Testis (tissue), 3 donors: ENCODE data around the gene HAPSTR1. TPM values are rescaled to one million over a fixed set of nuclear protein-coding genes. Genes with fewer than 3 reads are reported as not detected.
"Not testable (repeated sequence)": the region's sequence is repeated elsewhere in the genome, so short reads cannot be mapped to it uniquely, and the experiment has no call there.

ENCODE experiments used
- DNase-seq: peaks from one replicate; pipeline ENCODE4 v3.0.0-alpha.2; 2019
- H3K27ac ChIP-seq, 2 donors: fragments of 200-600 bp; sonication (generic); one replicate each; pipeline ENCODE4 v1.5.1; 2019
- H3K27me3 ChIP-seq: fragments of 200-600 bp; sonication (generic); one replicate; pipeline ENCODE4 v1.5.1; 2019
- H3K36me3 ChIP-seq: fragments of 200-600 bp; sonication (generic); one replicate; pipeline ENCODE4 v1.5.1; 2017; ENCODE audit warnings: low read depth; ENCODE audit errors: missing control alignments
- H3K4me1 ChIP-seq: fragments of 200-600 bp; sonication (generic); one replicate; pipeline ENCODE4 v1.5.1; 2019
- H3K4me3 ChIP-seq, 2 donors: fragments of 200-600 bp; sonication (generic); one replicate each; pipeline ENCODE4 v1.5.1; 2017 to 2019
- H3K9me3 ChIP-seq: fragments of 200-600 bp; sonication (generic); one replicate; pipeline ENCODE4 v1.5.1; 2017
- POLR2A ChIP-seq: fragments of 450-650 bp; IDR thresholded peaks from one replicate; pipeline ENCODE4 v1.6.1; 2017; ENCODE audit warnings: antibody characterized with exemption, mild to moderate bottlenecking, moderate library complexity
- WGBS, 2 donors: methylation state at CpG; one replicate each; pipeline ENCODE4 v1.1.5; 2018; 5-methylcytosine and 5-hydroxymethylcytosine counted together
- intact Hi-C: fragments of 100-400 bp; cut with DNase I; formaldehyde crosslinking; loops from one replicate; pipeline ENCODE4 v1.15.1; 2023; ENCODE audit warnings: low total_unique reads
- polyA plus RNA-seq: library from polyadenylated mRNA; stranded (reverse); fragments of 350-450 nt; fragmentation: Illumina TruSeq; extraction: RNeasy Lipid Tissue Mini Kit (QIAGEN cat#74804); gene quantifications from one replicate; pipeline ENCODE4 v1.2.3, GENCODE V29; 2014; ENCODE audit warnings: low read depth, low replicate concordance; ENCODE audit not compliant: insufficient read depth
- total RNA-seq, 2 donors: library from RNA; depleted of rRNA; stranded (reverse); fragments of >200 nt; gene quantifications; one replicate each; pipeline ENCODE4 v1.2.3, GENCODE V29; 2016
- TF ChIP-seq, protein P1 (sequence below), 3 experiments: fragments of 450-650 bp in 2 of 3; fragments of 200-600 bp in 1 of 3; sonication (generic) in 1 of 3; IDR thresholded peaks; one replicate each; pipeline ENCODE4 v1.5.1; 2016 to 2019; ENCODE audit warnings: antibody characterized with exemption in 3 of 3, mild to moderate bottlenecking in 2 of 3, moderate library complexity in 1 of 3

HAPSTR1 gene
- total and polyA plus RNA-seq, 3 donors from 2014 or later, result 37.5 to 75.7 (median 68.8) TPM

DNA sequence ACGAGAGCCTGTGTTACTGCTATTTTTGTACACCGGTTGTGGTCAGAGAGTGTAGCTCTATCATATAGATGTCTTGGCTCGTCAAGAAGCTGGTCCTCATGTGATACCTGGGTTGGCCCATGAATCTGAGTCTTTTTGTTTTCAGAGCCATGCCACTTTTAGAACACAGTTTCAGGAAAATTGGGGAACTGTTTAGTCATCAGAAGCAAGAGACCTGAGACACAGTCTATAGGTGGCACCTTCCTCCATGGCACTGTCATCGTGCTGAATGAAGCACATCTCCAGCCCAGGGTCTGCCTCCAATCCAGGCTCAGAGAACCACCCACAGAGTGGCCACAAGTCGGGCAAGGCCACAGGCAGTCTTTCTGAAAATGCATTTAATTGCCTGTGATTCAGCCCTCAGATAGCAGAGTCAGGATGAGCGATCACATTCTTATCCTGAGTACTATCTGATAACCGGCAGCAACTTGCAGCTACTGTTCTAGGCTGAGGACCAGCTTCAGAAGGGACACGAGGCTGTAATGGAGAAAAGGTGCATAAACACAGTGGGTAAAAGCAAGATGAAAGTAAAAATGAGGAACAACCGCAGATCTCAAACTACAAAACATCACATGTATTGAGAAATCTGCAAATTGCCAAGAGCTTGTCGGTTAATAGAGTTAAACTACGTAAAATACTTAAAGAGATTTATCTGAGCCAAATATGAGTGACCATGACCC, 14.2 kb upstream of the HAPSTR1 start:
- H3K27ac ChIP-seq, result no peak overlapping the region
- intact Hi-C loops, result no loop called here
- no peaks in the 10 kb centered on the region for H3K9me3 ChIP-seq
- H3K36me3 ChIP-seq, result no peaks in the 10 kb centered on the region
- no peak for DNase-seq
- 80 to 81% methylated on average over 9 to 11 of the region's 11 CpGs for WGBS, 2 donors
- peaks cover 4% of the 10 kb centered on the region for H3K4me1 ChIP-seq
- TF ChIP-seq, protein P1, sequence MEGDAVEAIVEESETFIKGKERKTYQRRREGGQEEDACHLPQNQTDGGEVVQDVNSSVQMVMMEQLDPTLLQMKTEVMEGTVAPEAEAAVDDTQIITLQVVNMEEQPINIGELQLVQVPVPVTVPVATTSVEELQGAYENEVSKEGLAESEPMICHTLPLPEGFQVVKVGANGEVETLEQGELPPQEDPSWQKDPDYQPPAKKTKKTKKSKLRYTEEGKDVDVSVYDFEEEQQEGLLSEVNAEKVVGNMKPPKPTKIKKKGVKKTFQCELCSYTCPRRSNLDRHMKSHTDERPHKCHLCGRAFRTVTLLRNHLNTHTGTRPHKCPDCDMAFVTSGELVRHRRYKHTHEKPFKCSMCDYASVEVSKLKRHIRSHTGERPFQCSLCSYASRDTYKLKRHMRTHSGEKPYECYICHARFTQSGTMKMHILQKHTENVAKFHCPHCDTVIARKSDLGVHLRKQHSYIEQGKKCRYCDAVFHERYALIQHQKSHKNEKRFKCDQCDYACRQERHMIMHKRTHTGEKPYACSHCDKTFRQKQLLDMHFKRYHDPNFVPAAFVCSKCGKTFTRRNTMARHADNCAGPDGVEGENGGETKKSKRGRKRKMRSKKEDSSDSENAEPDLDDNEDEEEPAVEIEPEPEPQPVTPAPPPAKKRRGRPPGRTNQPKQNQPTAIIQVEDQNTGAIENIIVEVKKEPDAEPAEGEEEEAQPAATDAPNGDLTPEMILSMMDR (IDR thresholded peaks at IDR 0.05), result no peak
- H3K27me3 ChIP-seq, result no peaks in the 10 kb centered on the region
- H3K4me3 ChIP-seq, result no peak overlapping the region

- H3K27me3 ChIP-seq, H3K4me1 ChIP-seq, H3K36me3 ChIP-seq, intact Hi-C loops, H3K27ac ChIP-seq, H3K9me3 ChIP-seq, H3K4me3 ChIP-seq: not testable (repeated sequence)
- 76% methylated on average over 8 of the region's 8 CpGs for WGBS, 2 donors
- DNase-seq, result peak; percentile 36
Measured at GRCh38 chr16:9078467-9079429, 12.7 kb upstream of the HAPSTR1 start.

DNA sequence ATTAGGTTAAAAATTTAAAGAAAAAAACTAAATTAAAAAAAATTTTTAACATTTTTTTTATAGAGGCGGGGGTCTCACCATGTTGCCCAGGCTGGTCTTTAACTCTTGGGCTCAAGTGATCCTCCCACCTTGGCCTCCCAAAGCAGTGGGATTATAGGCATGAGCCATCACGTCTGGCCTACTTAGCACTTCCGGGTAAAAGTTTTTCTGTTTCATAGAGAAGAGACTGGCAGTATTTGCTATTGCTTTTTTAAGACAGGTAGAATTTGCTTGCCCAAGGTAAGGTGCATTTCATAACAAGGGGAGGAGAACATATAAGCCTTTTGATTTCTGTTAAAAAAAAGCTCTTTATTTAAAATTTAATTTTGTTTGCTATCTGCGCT, 12.0 kb upstream of the HAPSTR1 start:
- H3K27ac ChIP-seq, result no peak overlapping the region
- no peak overlapping the region for H3K4me3 ChIP-seq
- H3K4me1 ChIP-seq, result peaks cover 4% of the 10 kb centered on the region
- DNase-seq, result no peak
- H3K27me3 ChIP-seq, result no peaks in the 10 kb centered on the region
- no peaks in the 10 kb centered on the region for H3K36me3 ChIP-seq
- intact Hi-C loops, result no loop called here
- no peak for TF ChIP-seq POLR2A
- TF ChIP-seq, protein P1 (IDR thresholded peaks at IDR 0.05), result no peak
- no peaks in the 10 kb centered on the region for H3K9me3 ChIP-seq
- 93% methylated on average over 4 of the region's 4 CpGs for WGBS, 2 donors

GRCh38 chr16:9081158-9081557, 10.3 kb upstream of the HAPSTR1 start:
- Histone ChIP-seq H3K9me3 (no peaks in the 10 kb centered on the region), H3K4me1 (peaks cover 4% of the 10 kb centered on the region), H3K36me3 (no peaks in the 10 kb centered on the region), H3K4me3 (no peak overlapping the region), H3K27ac (no peak overlapping the region), H3K27me3 (no peaks in the 10 kb centered on the region)
- intact Hi-C loops, result no loop called here
- no peak for TF ChIP-seq POLR2A
- TF ChIP-seq, protein P1 (IDR thresholded peaks at IDR 0.05), result no peak
- 58 to 62% methylated on average over 1 of the region's 1 CpG for WGBS, 2 donors
- DNase-seq, result no peak

- no peak overlapping the region for H3K27ac ChIP-seq
- H3K4me3 ChIP-seq, result no peak overlapping the region
- TF ChIP-seq POLR2A, result no peak
- TF ChIP-seq, protein P1 (IDR thresholded peaks at IDR 0.05), result no peak
- no peaks in the 10 kb centered on the region for H3K9me3 ChIP-seq
- WGBS, 2 donors, result 85 to 87% methylated on average over 5 to 6 of the region's 6 CpGs
- peaks cover 4% of the 10 kb centered on the region for H3K4me1 ChIP-seq
- no peak for DNase-seq
- no peaks in the 10 kb centered on the region for H3K36me3 ChIP-seq
- intact Hi-C loops, result no loop called here
- H3K27me3 ChIP-seq, result no peaks in the 10 kb centered on the region
Measured at GRCh38 chr16:9081843-9082242, 9.6 kb upstream of the HAPSTR1 start.
